ENCODE data around the gene PSMD2. TPM values are rescaled to one million over a fixed set of nuclear protein-coding genes. Genes with fewer than 3 reads are reported as not detected.

Gene PSMD2
- 511 TPM for polyA plus RNA-seq (2013, experiment 1 of 2)
- 439 TPM for polyA plus RNA-seq (2013, experiment 2 of 2)

- Histone ChIP-seq H3K9me3 (ENCODE audit: control insufficient read depth, low read length) (no peaks in the 10 kb centered on the region), H3K4me1 (ENCODE audit: control insufficient read depth, insufficient read depth, low read length, poor library complexity, severe bottlenecking) (peaks cover 14% of the 10 kb centered on the region), H3K27ac (ENCODE audit: low read depth, low read length, severe bottlenecking) (peak within 1 kb of the TSS; percentile 80), H3K36me3 (ENCODE audit: control insufficient read depth, insufficient read depth, low read length) (peaks cover 39% of the 10 kb centered on the region), H3K4me3 (ENCODE audit: extremely low read depth, insufficient read depth, low read length, poor library complexity, severe bottlenecking) (peak within 1 kb of the TSS; percentile 96)
- 2 to 3% methylated on average over 36 to 71 of the region's 78 CpGs for WGBS, 2 experiments (ENCODE audit: insufficient coverage in 2 of 2)
These were observed at the start of gene PSMD2 for GRCh38 chr3:184298759-184299487. Gene PSMD2 (plus strand): TSS chr3:184299241. CDS start chr3:184299267, 26 bp downstream.

GRCh38 chr3:184249412-184250166, 49.5 kb upstream of the PSMD2 start, which contains the start of gene EEF1AKMT4:
Gene EEF1AKMT4 (plus strand): TSS chr3:184249672. CDS start chr3:184249695, 23 bp downstream.
- H3K4me3 ChIP-seq (ENCODE audit: extremely low read depth, insufficient read depth, low read length, poor library complexity, severe bottlenecking): peak within 1 kb of the TSS; percentile 89
- H3K27ac ChIP-seq (ENCODE audit: low read depth, low read length, severe bottlenecking): peak within 1 kb of the TSS; percentile 97
- H3K4me1 ChIP-seq (ENCODE audit: control insufficient read depth, insufficient read depth, low read length, poor library complexity, severe bottlenecking): no peaks in the 10 kb centered on the region
- H3K36me3 ChIP-seq (ENCODE audit: control insufficient read depth, insufficient read depth, low read length): peaks cover 9% of the 10 kb centered on the region
- 0% methylated on average over 52 to 54 of the region's 54 CpGs for WGBS, 2 experiments (ENCODE audit: insufficient coverage in 2 of 2)
- no peaks in the 10 kb centered on the region for H3K9me3 ChIP-seq (ENCODE audit: control insufficient read depth, low read length)

GRCh38 chr3:184250167-184250828, 48.7 kb upstream of the PSMD2 start:
- Histone ChIP-seq H3K9me3 (ENCODE audit: control insufficient read depth, low read length) (no peaks in the 10 kb centered on the region), H3K4me3 (ENCODE audit: extremely low read depth, insufficient read depth, low read length, poor library complexity, severe bottlenecking) (peak overlapping the region; percentile 89), H3K36me3 (ENCODE audit: control insufficient read depth, insufficient read depth, low read length) (peaks cover 2% of the 10 kb centered on the region), H3K27ac (ENCODE audit: low read depth, low read length, severe bottlenecking) (peak overlapping the region; percentile 47), H3K4me1 (ENCODE audit: control insufficient read depth, insufficient read depth, low read length, poor library complexity, severe bottlenecking) (no peaks in the 10 kb centered on the region)
- 7 to 9% methylated on average over 17 of the region's 20 CpGs for WGBS, 2 experiments (ENCODE audit: insufficient coverage in 2 of 2)

- Histone ChIP-seq H3K4me3 (ENCODE audit: extremely low read depth, insufficient read depth, low read length, poor library complexity, severe bottlenecking) (no peak overlapping the region), H3K4me1 (ENCODE audit: control insufficient read depth, insufficient read depth, low read length, poor library complexity, severe bottlenecking) (peaks cover 2% of the 10 kb centered on the region), H3K9me3 (ENCODE audit: control insufficient read depth, low read length) (no peaks in the 10 kb centered on the region), H3K27ac (ENCODE audit: low read depth, low read length, severe bottlenecking) (no peak overlapping the region), H3K36me3 (ENCODE audit: control insufficient read depth, insufficient read depth, low read length) (peaks cover 3% of the 10 kb centered on the region)
- 94 to 95% methylated on average over 3 of the region's 3 CpGs for WGBS, 2 experiments (ENCODE audit: insufficient coverage in 2 of 2)
These were observed 43.6 kb upstream of the PSMD2 start for GRCh38 chr3:184255291-184256039.

GRCh38 chr3:184257083-184257915, 41.7 kb upstream of the PSMD2 start:
- Histone ChIP-seq H3K9me3 (ENCODE audit: control insufficient read depth, low read length) (no peaks in the 10 kb centered on the region), H3K36me3 (ENCODE audit: control insufficient read depth, insufficient read depth, low read length) (peaks cover 3% of the 10 kb centered on the region), H3K4me1 (ENCODE audit: control insufficient read depth, insufficient read depth, low read length, poor library complexity, severe bottlenecking) (peaks cover 5% of the 10 kb centered on the region), H3K4me3 (ENCODE audit: extremely low read depth, insufficient read depth, low read length, poor library complexity, severe bottlenecking) (no peak overlapping the region), H3K27ac (ENCODE audit: low read depth, low read length, severe bottlenecking) (no peak overlapping the region)
- WGBS, 2 experiments (ENCODE audit: insufficient coverage in 2 of 2): 91 to 97% methylated on average over 17 to 19 of the region's 23 CpGs

GRCh38 chr3:184258926-184259325, 40.1 kb upstream of the PSMD2 start:
- Histone ChIP-seq H3K27ac (ENCODE audit: low read depth, low read length, severe bottlenecking) (no peak overlapping the region), H3K4me3 (ENCODE audit: extremely low read depth, insufficient read depth, low read length, poor library complexity, severe bottlenecking) (no peak overlapping the region), H3K9me3 (ENCODE audit: control insufficient read depth, low read length) (no peaks in the 10 kb centered on the region), H3K36me3 (ENCODE audit: control insufficient read depth, insufficient read depth, low read length) (peaks cover 3% of the 10 kb centered on the region), H3K4me1 (ENCODE audit: control insufficient read depth, insufficient read depth, low read length, poor library complexity, severe bottlenecking) (peaks cover 8% of the 10 kb centered on the region)
- WGBS, 2 experiments (ENCODE audit: insufficient coverage in 2 of 2): 88 to 91% methylated on average over 4 to 5 of the region's 5 CpGs

GRCh38 chr3:184259396-184259877, 39.6 kb upstream of the PSMD2 start:
- H3K4me3 ChIP-seq (ENCODE audit: extremely low read depth, insufficient read depth, low read length, poor library complexity, severe bottlenecking): no peak overlapping the region
- 8 to 27% methylated on average over 5 to 13 of the region's 28 CpGs for WGBS, 2 experiments (ENCODE audit: insufficient coverage in 2 of 2)

GRCh38 chr3:184259878-184260723, 38.9 kb upstream of the PSMD2 start:
- peaks cover 3% of the 10 kb centered on the region for H3K36me3 ChIP-seq (ENCODE audit: control insufficient read depth, insufficient read depth, low read length)
- H3K9me3 ChIP-seq (ENCODE audit: control insufficient read depth, low read length): no peaks in the 10 kb centered on the region
- peaks cover 8% of the 10 kb centered on the region for H3K4me1 ChIP-seq (ENCODE audit: control insufficient read depth, insufficient read depth, low read length, poor library complexity, severe bottlenecking)
- 0% methylated on average over 52 to 77 of the region's 91 CpGs for WGBS, 2 experiments (ENCODE audit: insufficient coverage in 2 of 2)
- no peak overlapping the region for H3K27ac ChIP-seq (ENCODE audit: low read depth, low read length, severe bottlenecking)
- H3K4me3 ChIP-seq (ENCODE audit: extremely low read depth, insufficient read depth, low read length, poor library complexity, severe bottlenecking): peak overlapping the region; percentile 44

More at GRCh38 chr3:184259396-184259877, 39.6 kb upstream of the PSMD2 start:
- H3K9me3 ChIP-seq (ENCODE audit: control insufficient read depth, low read length): no peaks in the 10 kb centered on the region
- H3K27ac ChIP-seq (ENCODE audit: low read depth, low read length, severe bottlenecking): no peak overlapping the region
- H3K4me1 ChIP-seq (ENCODE audit: control insufficient read depth, insufficient read depth, low read length, poor library complexity, severe bottlenecking): peaks cover 8% of the 10 kb centered on the region
- peaks cover 3% of the 10 kb centered on the region for H3K36me3 ChIP-seq (ENCODE audit: control insufficient read depth, insufficient read depth, low read length)

- Histone ChIP-seq H3K4me3 (ENCODE audit: extremely low read depth, insufficient read depth, low read length, poor library complexity, severe bottlenecking) (peak overlapping the region; percentile 44), H3K27ac (ENCODE audit: low read depth, low read length, severe bottlenecking) (no peak overlapping the region), H3K36me3 (ENCODE audit: control insufficient read depth, insufficient read depth, low read length) (peaks cover 3% of the 10 kb centered on the region), H3K9me3 (ENCODE audit: control insufficient read depth, low read length) (no peaks in the 10 kb centered on the region), H3K4me1 (ENCODE audit: control insufficient read depth, insufficient read depth, low read length, poor library complexity, severe bottlenecking) (peaks cover 8% of the 10 kb centered on the region)
- WGBS, 2 experiments (ENCODE audit: insufficient coverage in 2 of 2): 0 to 2% methylated on average over 40 to 44 of the region's 49 CpGs
These were observed 38.2 kb upstream of the PSMD2 start for GRCh38 chr3:184260724-184261269.

Data from mesodermal cell (in vitro differentiated cells).